ENCODE measurements around the gene BABAM2.
"Not testable (repeated sequence)": the region's sequence is repeated elsewhere in the genome, so short reads cannot be mapped to it uniquely, and the experiment has no call there.

The BABAM2 gene

GRCh38 chr2:28253543-28253942, 363.0 kb downstream of the BABAM2 start:
- no peak for TF ChIP-seq CTCF (IDR thresholded peaks at IDR 0.05; ENCODE audit: extremely low read depth, missing control alignments)
- no peak for DNase-seq (ENCODE audit: low spot score)

- not testable (repeated sequence) for DNase-seq (ENCODE audit: low spot score)
These were observed 364.7 kb downstream of the BABAM2 start for GRCh38 chr2:28255231-28255630.

GRCh38 chr2:28257182-28257581, 366.7 kb downstream of the BABAM2 start:
- TF ChIP-seq CTCF (IDR thresholded peaks at IDR 0.05; ENCODE audit: extremely low read depth, missing control alignments), result no peak
- DNase-seq (ENCODE audit: low spot score), result no peak

- DNase-seq (ENCODE audit: low spot score), result not testable (repeated sequence)
These were observed 368.7 kb downstream of the BABAM2 start for GRCh38 chr2:28259226-28259625.

- no peak for TF ChIP-seq CTCF (IDR thresholded peaks at IDR 0.05; ENCODE audit: extremely low read depth, missing control alignments)
- no peak for DNase-seq (ENCODE audit: low spot score)
These were observed 373.2 kb downstream of the BABAM2 start for GRCh38 chr2:28263690-28264089.

GRCh38 chr2:28267282-28267681, 376.8 kb downstream of the BABAM2 start:
- no peak for DNase-seq (ENCODE audit: low spot score)
- no peak for TF ChIP-seq CTCF (IDR thresholded peaks at IDR 0.05; ENCODE audit: extremely low read depth, missing control alignments)

- no peak for DNase-seq (ENCODE audit: low spot score)
These were observed 377.9 kb downstream of the BABAM2 start for GRCh38 chr2:28268386-28268785.

GRCh38 chr2:28269019-28269784, 378.7 kb downstream of the BABAM2 start:
- TF ChIP-seq CTCF (IDR thresholded peaks at IDR 0.05; ENCODE audit: extremely low read depth, missing control alignments), result no peak
- no peak for DNase-seq (ENCODE audit: low spot score)

More at GRCh38 chr2:28268386-28268785, 377.9 kb downstream of the BABAM2 start:
- TF ChIP-seq CTCF (IDR thresholded peaks at IDR 0.05; ENCODE audit: extremely low read depth, missing control alignments), result no peak
